HG03097 (cell line): ENCODE measurements around the gene GATM.

Source experiments
- ATAC-seq: cut with Tn5 transposase; IDR thresholded peaks from one replicate; pipeline ENCODE4 v1.9.1; 2021; ENCODE audit not compliant: unreplicated experiment, low FRiP score

The GATM gene

DNA sequence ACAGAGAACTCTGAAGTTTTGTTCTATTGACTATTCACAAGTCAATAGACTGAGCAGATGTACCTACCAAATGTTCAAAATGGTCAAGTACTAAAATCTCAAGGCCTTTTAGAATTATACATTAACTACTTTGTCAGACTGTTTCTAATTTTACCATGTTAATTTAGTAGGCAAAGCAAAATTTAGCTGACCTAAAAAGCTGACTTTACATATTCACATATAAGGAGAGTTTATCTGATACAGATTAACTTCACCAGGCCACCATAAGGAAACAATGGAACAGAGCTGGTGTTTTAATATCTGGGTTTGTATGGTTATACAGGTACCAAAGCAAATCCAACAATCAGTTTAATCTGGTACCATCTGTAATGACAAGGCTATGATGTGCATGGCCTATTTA, 15.9 kb downstream of the GATM start:
- no peak for ATAC-seq

DNA sequence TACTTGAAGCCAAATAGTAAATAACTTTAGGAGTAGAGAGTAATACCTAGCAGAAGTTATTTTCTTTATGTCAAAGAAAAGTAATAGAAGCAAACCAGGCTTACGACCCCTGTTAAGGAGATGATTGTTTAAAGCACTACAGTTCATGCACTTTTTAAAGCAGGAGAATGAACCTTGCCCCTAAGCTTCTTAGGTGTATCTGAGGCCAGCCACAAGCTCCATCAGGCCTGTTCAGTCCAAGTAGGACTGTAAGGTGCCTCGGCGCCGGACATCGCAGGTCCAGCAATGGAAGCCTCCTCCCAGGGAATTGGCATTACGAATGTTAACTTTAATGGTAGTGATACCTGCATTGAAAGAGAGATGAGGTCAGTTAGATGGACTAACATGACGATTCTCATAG, 16.5 kb downstream of the GATM start:
- no peak for ATAC-seq

DNA sequence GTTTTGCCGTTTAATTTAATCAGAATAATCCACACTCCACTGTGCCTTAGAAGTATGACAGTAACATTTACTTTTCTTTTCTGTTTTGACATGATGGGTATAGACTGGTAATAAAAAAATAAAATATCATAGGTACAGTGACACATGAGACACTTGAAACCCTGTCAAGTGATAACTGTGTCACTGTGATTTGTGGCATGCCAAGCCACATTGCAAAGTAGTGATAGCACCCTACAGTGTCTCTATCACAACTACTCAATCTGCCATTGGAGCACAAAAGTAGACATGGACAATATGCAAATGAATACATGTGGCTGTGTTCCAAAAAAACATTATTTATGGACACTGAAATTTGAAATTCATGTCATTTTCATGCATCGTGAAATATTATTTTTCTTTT, 22.5 kb downstream of the GATM start:
- no peak for ATAC-seq

DNA sequence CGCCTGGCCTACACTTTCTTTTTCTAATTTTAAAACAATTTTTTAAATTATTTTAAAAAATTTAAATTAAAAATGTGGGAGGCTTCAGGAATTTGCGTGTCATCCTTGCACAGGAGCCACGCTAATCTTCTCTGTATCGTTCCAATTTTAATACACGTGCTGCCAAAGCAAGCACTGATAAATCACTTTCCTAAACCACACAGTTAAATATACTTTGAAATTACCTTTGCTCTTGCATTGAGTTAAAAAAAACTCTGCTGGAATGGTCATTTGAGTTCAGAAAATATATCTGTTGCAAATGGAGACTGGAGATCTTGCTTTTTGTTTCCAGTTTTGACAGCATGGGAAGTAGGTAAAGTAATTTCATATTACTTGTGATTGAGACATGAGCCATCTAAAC, 23.6 kb downstream of the GATM start:
- no peak for ATAC-seq

DNA sequence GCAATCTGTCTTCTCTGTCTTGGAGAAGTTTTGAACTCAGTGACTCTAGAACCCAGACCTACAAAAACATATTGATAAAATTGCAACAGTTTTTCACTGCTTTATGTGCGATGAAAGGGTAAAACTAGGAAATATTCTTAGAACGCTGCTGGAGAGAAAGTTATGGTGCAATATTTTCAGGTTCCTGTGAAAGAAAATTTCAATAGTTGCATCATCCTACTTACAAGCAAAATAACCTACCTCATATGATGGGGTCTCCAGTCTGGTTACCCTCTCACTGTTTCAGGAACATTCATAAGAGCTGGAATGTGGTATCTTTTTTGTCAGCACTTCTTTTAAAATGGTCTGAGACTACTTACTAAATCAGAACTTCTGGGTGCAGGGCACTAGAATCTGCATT, 27.1 kb downstream of the GATM start:
- no peak for ATAC-seq

DNA sequence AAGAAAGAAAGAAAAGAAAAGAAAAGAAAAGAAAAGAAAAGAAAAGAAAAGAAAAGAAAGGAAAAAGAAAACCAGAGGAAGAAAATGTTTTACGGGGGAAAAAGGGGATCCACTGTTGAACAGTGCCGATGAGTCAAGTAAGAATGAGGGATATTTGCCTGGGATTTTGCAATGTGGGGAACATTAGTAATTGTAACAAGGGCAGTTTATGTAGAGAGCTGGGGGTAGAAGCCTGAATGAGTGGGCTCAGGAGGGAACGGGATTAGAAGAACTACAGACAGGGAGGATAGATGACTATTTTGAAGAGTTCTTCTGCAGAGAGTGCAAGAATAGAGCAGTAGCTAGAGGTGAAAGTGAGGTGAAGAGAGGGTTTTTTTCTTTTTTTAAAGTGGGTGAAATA, 28.7 kb downstream of the GATM start:
- ATAC-seq: no peak

DNA sequence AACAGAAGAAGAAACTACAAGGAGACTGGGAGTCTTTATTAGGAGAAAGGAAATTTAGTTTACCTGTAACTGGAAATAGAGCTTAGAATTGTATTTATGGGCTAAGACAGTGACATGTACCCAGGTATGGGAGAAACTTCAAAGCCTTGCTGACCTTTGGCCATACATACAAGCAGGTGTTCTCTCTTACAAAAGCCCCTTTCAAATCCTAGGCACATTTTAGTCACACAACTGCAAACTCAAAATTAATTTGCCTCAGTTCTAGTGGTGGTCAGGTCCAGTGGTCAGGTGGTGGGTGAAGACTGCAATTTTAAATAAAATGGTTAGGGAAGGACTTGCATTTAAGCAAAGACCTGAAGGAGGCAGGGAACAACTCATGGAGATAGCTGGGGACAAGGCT, 30.4 kb downstream of the GATM start:
- ATAC-seq: no peak

DNA sequence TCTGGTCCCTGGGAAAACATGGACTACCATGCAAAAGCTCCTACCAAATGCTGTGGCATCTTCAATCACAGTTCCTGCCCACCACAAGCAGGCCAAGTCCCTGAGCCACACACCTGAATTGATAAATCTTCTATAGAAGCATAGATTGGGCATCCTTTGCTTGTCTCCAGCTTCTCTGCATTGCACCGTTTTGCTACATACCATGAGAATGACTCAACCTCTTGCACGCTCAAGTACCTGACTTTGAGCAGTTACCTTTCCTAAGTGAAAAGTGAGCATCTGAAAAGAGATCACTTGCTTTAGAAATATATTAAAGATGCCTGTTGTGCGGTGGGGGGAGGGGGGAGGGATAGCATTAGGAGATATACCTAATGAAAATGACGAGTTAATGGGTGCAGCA, 31.3 kb downstream of the GATM start:
- no peak for ATAC-seq

DNA sequence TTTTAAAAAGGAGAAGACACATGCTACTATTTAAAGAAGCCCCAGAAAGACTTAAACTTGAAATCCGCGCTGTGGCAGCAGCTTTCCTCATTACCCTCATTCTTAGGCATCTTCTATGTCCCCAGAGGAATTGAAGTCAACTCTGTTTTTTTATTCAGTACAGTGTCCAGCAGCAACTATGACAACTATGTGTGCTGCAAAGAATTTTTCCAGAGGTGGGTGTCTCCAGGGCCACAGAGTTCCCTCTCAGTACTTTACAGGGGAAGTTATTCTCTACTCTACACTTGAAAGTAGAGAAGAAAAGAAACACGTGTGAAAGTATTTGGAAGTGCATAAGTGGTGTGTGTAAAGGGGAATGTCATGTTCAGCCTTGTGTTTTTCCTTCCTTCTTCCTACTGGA, 32.0 kb downstream of the GATM start:
- ATAC-seq: no peak

DNA sequence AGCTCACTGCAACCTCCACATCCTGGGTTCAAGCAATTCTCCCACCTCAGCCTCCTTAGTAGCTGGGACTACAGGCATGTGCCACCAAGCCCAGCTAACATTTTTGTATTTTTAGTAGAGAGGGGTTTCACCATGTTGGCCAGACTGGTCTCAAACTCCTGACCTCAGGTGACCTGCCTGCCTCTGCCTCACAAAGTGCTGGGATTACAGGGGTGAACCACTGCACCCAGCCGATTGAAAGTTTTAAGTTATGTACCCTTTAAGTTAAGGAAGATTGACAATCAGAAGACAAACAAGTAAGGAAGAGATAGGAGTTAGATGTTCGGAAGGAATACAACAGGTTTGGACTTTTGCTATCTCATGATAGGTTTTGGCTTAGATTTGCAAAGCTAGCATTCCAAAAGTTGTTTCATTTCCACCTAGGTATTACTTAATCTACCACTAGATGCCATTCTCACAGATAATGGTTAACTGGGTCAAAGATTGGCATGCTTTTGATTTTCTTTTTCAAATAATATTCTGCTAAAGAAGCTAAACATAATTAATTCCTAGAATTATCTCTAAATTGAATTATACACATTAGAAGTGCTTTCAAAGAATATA, 35.0 kb downstream of the GATM start:
- no peak for ATAC-seq

DNA sequence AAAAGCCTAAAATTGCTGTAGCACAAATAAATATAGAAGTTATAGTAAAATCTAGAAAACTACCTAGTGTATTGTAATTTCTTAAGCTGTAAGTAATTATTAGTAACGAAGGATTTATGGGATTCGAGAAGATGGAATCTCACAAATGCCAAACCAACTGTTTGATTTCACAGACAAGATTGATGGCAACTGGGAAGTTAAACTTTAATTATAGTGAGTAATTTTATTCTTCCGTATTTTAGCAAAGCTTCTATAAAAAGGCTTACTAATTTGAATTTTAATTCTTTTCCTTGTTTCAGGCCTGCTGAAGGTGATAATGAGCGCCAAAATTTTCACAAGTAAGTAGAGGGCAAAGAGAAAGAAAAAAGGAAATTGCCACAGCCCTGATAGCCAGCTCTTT, 36.6 kb downstream of the GATM start:
- ATAC-seq: no peak

DNA sequence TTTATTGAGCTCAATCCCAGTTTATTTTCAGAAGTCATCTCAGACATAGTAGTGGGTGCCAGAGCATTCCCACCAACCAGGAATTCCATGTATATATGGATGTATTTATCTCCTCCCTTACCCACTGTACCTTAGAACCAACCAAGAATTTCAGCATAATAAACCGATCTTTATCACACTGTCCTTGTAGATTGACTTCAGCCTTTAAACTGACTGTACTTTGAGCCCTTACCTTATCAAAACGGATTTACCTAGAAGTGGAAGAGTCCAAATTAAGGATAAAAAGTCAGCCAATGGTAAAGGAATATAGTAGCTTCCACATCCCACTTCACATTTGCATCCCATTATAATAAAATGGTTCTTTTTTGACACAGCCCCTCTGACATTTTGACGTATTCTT, 37.9 kb downstream of the GATM start:
- no peak for ATAC-seq

DNA sequence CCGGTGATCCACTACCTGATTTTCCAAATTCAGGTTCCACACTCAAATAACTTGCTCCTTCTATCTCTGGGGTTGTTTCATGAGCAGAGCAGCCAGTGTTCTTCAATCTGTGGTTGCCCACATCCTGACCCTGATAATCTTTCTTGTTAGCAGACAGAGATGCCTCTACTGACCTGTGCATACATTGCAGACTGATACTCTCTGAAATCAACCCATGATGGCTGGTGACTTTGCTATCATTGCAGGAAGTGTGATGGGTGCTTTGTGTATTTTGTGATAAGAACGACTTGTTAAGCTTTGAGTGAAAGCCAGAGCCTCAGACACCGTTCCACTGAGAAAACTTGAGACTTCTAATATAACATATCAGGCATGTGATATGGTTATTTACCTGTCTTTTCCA, 39.9 kb downstream of the GATM start:
- ATAC-seq: no peak

DNA sequence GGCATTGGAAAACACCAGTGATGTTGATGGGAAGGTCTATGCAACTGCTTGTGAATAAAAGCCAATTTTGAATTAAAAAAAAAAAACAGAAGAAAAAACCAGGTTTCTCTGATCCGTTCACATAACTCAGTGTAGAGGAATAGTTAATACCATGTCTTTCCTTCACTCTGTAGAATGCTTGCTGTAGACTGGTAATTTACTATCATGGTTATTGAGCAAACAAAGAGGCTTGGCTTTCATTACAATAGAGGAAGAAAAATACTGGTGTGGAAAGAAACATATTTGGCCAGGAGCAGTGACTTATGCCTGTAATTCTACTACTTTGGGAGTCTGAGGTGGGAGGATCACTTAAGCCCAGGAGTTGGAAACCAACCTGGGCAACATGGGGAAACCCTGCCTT, 41.1 kb downstream of the GATM start:
- ATAC-seq: no peak

DNA sequence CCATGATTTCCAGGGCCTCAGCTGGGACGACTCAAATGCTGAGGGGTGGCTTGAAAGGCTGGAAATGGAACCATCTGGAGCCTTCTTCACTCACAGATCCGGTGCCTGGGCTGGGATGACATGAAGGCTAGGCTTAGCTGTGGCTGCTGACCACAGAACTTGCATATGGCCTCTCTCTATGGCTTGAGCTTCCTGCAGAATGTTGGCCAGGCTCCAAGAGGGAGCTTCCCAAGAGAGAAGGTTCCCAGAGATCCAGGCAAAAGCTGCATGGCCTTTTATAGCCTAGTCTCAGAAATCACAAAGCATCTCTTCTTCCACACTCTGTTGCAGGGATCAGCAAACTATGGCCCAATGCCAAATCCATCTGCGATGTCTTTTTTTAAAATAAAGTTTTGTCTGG, 44.8 kb downstream of the GATM start:
- no peak for ATAC-seq

DNA sequence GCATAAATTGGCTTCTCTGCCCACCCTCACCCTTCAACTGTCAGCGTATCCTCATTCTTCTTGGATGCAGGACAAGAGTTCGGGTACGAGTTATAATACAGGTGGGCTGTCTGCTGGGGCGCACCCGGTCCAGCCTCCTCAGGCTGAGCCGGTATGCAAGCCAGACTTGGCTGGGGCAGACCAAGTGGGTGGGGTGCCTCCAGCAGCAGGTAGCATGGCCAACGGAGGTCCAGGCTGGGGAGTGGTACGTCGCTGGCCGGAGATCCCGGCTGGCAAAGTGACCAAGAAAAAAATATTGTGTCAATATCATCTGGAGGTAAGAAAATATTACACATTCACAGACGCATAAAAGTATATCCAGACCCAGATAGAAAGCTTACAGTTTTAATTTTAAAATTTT, 45.6 kb downstream of the GATM start:
- no peak for ATAC-seq

DNA sequence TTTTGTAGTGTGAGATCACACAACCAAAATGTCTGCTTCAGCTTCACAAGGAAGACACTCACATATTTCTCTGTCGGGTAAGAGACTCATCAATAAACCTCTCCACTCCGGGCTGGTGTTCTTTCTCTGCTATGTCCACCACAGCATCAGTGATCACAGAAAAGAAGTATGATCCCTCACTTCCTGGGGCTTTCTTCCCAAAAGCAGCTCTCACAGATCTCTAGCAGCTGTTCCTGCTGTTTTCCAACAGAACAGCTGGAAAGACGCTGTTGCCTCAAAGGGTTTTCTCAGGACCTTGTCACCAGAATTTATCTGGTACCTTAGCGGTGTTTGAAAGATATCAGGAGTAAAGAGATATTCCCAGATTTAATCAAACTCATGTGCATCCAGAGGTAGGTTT, 46.4 kb downstream of the GATM start:
- no peak for ATAC-seq

DNA sequence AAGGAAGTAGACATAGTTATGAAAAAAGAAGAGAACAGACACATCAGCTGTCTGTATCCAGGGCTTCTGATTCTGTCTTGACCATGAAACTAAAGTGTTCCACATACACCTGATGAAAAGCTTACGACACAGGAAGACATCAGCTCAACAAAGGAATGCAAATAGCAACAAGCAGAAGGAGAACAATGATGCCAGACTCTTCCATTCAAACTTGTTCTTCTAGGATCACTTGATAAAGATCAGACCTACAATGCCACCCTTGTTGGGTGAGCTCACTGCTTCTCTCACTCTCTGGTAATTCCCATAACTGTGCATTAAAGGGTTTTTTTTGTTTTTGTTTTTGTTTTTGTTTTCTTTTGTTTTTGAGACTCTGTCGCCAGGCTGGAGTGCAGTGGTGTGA, 49.7 kb downstream of the GATM start:
- ATAC-seq: no peak

DNA sequence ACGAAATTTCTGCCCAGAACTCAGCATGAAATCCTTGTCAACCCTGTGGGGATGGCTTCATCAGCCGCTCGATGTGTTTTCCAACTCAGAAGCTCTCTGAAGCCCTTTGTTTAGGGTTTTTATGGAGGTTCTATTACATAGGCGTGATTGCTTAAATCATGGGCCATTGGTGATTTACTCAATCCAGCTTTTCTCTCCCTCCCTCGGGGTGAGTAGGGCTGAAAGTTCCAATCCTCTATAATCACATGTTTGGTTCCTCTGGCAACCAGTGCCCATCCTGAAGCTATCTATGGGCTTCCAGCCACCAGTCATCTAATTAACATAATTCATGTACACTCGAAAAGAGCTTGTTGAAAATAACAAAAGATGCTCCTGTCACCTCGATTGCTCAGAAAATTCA, 51.6 kb downstream of the GATM start:
- no peak for ATAC-seq

DNA sequence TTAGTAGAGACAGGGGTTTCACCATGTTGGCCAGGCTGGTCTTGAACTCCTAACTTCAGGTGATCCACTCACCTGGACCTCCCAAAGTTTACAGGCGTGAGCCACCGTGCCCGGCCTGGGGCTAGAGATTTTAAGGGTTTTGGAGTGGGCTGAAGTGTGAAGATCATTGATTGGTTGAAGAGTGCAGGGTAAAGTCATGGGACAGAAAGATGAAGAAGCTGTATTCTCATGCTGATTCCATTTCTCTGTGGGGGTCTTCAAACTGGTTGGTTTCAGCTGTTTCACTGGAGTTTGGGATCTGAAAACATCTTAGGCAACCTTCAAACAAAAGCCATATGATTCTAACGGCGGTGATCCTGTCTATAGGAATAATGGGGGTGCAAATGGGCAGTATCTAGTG, 52.1 kb downstream of the GATM start:
- no peak for ATAC-seq

DNA sequence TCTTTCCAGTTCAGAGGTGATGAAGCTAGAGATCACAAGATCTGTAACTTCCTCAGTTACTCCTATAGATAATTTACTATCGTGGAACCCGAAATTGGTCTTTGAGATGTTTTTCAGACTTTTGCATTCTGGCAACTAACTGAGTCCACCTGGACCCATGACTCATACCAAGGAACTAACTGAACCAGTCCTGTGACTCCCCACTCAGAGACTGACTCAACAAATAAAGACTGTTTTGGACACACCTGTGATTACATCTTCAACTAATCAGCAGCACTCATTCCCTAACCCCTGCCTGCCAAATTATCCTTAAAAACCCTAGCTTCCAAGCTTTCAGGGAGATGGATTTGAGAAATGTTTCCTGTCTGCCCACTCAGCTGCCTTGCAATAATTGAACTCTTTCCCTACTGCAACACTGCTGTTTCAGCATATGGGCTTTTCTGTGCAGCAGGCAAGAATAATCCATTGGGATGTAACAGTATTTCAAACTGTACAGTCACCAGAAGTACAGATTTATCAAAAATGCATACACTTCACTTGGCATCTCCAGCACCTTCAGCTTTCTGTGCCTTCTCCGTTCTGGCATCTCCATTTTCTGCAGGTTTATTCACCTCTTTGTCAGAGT, 57.7 kb downstream of the GATM start:
- ATAC-seq: no peak

DNA sequence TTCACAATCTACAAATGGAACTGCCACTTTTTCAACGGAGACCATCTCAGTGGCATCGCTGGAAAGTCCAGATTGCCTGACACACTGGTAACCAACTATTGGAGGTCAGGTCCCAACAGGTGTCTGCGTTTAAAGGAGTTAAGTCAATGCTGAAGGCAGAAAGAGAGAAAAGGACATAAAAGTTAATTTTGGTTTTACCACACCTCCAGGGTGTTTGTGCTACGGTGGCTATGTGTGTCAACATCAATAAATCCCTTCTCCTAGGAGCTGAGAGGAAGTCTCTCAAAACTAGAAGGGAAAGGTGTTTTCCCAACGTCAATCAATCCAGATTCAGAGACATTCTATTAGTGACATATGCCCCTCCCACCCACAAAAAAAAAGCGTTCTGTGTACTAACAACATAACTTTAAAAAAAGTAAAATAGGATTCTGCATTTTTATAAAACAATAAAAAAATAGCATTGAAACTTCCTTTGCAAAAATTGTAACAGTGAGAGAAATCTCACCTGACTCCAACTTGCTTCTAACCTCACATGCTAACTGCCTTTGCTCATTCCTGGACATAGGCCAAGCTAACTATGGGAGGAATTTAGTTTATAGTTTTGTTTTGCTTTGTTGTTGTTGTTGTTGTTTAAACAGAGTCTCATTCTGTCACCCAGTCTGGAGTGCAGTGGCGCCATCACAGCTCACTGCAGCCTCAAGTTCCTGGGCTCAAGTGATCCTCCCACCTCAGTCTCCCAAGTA, 58.7 kb downstream of the GATM start:
- no peak for ATAC-seq
